ENCODE measurements around the gene CACNA2D3.

- TF ChIP-seq SUZ12 (IDR thresholded peaks at IDR 0.05): no peak
- TF ChIP-seq, protein P1, sequence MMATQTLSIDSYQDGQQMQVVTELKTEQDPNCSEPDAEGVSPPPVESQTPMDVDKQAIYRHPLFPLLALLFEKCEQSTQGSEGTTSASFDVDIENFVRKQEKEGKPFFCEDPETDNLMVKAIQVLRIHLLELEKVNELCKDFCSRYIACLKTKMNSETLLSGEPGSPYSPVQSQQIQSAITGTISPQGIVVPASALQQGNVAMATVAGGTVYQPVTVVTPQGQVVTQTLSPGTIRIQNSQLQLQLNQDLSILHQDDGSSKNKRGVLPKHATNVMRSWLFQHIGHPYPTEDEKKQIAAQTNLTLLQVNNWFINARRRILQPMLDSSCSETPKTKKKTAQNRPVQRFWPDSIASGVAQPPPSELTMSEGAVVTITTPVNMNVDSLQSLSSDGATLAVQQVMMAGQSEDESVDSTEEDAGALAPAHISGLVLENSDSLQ (IDR thresholded peaks at IDR 0.05): no peak
- no peak for TF ChIP-seq FOXM1 (IDR thresholded peaks at IDR 0.05; ENCODE audit: borderline replicate concordance)
- no peak for TF ChIP-seq FOXK2 (IDR thresholded peaks at IDR 0.05)
- no peak for TF ChIP-seq ELF4 (IDR thresholded peaks at IDR 0.05)
These were observed 503.7 kb downstream of the CACNA2D3 start for GRCh38 chr3:54625805-54626787.

Measured in HEK293T (cell line).